HS-27A (cell line): ENCODE measurements around the gene TBATA.
"Not testable (repeated sequence)": the region's sequence is repeated elsewhere in the genome, so short reads cannot be mapped to it uniquely, and the experiment has no call there.

ENCODE experiments used
- DNase-seq: peaks from one replicate; pipeline ENCODE4 v3.0.0-alpha.2; 2012; ENCODE audit warnings: low read depth, missing footprints

Gene TBATA

GRCh38 chr10:70778267-70778924 lies 6.8 kb downstream of the TBATA start:
- no peak for DNase-seq

GRCh38 chr10:70777063-70777875 lies 7.9 kb downstream of the TBATA start:
- no peak for DNase-seq

DNA sequence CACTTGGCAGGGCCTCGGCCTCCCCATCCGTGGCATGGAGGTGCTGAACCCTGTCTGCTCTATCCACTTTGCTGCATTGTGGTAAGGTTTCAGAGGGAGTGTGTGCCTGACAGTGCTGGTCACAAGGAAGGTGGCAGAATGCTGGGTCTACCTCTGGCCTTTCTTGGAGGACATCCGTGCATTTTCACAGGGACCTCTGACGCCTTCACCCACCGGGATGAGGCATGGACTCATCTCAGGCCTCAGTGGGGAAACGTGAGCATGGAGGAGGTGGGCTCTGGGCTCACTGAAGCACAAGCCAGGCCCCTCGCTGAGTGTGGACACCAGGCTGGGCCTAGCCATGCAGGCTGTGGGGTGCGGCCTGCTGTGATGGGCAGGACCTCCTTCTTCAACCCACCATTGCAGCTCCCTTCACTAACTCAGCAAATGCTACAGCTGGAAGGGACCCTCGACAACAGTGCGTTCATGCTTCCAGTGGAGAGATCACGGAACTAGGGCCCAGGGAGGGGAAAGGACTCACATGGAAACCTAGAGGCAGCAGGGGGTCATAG lies 8.6 kb downstream of the TBATA start:
- no peak for DNase-seq

DNA sequence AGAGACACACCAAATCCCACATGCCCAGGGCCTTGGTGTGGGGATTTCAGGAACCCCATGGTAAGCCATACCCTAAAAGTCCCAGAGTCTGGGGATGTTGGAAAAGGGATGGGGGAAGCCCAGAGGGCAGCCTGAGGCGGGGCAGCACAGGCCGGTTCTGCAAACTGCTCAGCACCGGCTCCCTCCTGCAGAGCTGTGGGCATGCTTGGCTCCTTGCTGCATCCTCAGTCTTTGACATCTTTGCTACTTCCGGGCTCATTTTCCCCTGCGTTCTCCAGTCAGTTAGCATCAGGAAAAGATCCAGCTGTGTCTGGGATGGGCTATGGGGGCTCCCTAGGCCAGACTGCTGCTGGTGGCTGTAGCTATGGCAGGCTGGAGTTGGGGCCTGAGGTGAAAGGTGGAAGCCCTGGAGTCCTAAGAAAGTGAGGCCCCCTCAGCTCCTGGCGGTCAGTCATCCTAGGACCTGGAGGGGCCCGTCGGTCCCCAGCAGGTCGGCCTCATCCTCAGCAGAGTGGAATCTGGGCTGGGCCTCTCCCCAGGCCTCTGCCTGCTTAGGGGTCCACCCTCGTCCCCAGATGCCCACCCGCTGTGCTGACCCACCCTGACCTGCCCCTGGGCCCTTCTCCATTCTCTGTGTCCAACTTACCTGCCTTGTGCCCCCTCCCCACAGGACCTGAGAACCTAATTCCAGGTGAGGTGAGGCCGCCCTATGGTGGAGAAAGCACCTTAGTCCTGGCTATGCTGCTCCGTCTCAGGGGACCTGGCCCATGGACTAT lies 9.3 kb downstream of the TBATA start:
- no peak for DNase-seq

DNA sequence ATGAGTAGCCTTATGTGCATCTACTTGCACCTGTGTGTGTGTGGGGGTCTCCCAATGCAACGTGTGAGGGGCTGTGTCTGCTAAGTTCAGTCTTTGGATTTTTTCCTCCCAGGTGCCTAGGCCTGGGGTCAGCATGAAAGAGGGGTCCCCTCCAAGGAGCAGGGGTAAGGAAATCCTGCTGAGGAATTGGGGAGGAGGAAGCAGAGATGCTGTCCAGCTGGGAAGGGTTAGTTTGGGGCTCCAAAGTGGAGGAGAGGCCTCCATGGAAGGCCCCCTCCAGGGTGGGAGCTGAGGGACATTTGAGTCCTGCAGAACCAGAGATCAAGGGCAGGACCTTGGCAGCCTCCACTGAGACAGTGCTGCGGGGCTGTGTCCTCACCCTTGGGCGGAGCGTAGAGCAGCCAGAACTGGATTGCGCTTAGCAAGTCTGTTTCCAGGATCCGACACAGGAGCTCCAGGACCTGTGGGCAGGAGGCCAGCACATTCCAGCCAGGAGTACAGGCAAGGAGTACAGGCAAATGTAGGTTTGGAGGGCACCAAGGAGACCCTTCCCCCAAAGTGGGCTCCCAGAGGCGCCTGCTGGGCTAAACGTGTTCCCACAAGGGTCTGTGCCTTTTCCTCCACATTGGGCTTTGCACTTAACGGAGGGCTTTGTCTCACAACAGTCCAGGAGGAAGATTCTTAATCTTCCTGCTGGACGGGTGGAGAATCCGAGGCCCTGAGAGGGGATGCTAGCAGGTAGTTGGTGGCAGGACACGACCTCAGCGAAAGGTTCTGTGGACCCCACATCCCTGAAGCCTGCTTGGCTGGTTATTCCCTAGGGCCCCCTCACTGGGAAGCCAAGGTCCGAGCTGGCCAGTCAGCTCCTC lies 10.1 kb downstream of the TBATA start:
- DNase-seq, result no peak

GRCh38 chr10:70773965-70774809 lies 11.0 kb downstream of the TBATA start:
- DNase-seq, result no peak

GRCh38 chr10:70773461-70773860 lies 11.7 kb downstream of the TBATA start:
- DNase-seq, result no peak

DNA sequence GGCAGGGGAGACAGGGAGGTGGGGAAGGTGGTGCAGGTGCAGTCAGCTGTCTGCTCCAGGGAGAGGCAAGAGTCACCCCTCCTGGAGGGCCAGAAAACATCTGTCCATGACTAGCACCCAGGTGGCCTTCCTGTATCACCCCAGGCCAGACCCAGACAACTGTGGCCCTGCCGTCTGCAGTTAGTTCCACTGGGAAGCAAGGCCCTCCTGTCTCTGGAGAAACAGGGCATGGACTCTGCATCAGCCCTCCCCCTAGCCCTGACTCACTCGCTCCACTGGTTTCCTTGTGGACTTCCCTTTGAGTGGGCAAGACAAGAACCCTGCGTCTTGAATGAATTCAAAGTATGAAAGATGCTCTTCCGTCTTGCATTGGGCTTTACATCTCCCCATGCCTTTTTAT lies 12.6 kb downstream of the TBATA start:
- no peak for DNase-seq

DNA sequence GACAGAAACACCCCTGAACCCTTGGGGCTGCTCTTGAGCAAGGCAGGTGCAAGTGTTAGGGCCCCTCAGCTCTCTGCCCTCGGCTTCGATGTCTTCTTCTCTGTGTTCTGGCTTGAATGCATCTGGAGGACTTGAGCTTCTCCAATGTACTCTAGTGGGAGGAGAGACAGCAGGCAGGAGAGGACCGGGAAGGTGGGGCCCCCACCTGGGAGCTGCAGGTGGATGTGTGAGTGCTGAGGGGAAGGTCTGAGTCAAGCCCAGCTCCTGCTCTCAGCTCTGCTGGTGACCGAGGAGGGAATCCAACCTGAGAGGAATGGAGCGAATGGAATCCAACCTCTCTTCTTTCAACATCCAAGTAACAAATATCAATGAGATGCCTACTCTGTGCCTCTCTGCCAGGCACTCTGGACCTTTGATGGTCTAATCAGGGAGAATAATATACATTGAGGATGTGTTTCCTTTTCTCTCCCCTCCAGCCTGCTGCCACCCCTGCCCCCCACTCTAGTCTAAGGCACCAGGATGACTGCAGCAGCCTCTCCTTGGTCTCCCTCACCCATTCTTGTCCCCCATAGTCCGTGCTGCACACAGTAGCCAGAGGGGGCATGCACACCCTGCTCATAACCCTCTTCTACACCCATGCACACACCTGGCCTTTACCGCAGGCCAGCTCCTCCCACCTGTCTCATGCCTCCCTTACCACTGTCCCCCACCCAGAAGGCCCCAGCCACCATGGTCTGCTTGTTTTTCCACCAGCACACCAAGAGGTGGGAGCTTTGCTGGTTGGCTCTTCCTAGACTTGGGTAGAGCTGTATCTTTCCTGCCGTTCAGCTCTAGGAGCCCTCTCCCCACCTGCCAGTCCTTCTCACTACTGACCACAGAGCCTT lies 13.6 kb downstream of the TBATA start:
- DNase-seq, result no peak

- not testable (repeated sequence) for DNase-seq
These were observed 14.7 kb downstream of the TBATA start for GRCh38 chr10:70770516-70770915.

DNA sequence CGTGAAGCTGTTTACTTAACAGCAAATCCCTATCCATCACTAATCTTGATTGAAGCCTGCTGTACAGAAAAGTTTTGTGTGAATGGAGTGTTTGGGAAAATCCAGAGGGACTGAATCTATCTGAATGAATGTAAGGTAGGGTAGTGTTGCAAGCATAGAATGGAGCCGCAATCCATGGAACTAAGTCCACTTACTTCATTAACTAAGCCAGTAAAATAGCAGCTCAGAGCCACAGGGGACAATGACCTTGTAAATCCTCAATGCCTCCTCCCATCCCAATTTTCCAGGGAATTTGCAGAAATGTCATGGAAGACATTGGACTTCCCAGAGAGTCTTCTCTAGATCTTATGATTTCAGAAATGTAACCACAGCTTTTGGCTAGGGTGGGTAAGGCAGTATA lies 15.2 kb downstream of the TBATA start:
- no peak for DNase-seq

DNA sequence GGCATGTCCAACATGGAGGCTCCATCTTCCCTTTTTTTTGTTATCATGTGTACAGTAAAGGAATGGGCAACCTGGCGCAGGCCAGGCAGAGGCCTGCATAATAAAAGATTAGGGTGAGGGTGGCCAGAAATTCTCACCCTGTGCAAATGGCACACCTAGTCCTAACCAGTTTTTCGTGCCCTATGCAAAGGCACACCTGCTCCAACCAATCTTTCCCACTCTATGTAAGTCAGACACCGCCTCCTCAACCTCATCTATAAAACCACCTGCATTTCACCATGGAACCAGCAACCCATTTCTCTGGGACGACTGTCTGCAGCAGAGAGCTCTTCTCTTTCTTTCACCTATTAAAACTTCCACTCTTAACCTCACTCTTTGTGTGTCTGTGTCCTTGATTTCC lies 16.1 kb downstream of the TBATA start:
- DNase-seq, result no peak

- not testable (repeated sequence) for DNase-seq
These were observed 17.0 kb downstream of the TBATA start for GRCh38 chr10:70768026-70768685.

DNA sequence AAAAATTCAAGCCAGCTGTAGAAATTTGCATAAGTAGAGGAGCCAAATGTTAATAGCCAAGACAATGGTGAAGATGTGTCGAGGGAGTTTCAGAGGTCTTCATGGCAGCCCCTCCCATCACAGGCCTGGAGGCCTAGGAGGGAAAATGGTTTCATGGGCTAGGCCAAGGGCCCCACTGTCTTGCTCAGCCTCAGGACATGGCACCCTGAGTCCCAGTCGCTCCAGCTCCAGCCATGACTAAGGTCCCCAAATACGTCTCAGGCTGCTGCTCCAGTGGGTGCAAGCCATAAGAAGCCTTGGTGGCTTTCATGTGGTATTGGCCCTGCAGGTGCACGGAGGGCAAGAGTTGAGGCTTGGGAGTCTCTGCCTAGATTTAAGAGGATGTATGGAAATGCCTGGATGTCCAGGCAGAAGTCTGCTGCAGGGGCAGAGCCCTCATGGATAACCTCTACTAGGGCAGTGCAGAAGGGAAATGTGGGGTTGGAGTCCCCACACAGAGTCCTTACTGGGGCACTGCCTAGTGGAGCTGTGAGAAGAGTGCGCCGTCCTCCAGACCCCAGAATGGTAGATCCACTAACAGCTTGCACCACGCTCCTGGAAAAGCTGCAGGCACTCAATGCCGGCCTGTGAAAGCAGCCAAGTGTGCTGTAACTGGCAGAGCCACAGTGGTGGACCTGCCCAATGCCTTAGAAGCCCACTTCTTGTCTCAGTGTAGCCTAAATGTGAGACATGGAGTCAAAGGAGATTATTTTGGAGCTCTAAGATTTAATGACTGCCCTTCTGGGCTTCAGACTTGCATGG lies 19.2 kb downstream of the TBATA start:
- DNase-seq, result no peak

- DNase-seq, result no peak
These were observed 21.6 kb downstream of the TBATA start for GRCh38 chr10:70763567-70763966.

- no peak for DNase-seq
These were observed 22.6 kb downstream of the TBATA start for GRCh38 chr10:70762441-70763175.

GRCh38 chr10:70761727-70762350 lies 23.3 kb downstream of the TBATA start:
- no peak for DNase-seq
